ENCODE data around the gene CAB39. TPM values are rescaled to one million over a fixed set of nuclear protein-coding genes. Genes with fewer than 3 reads are reported as not detected.

CAB39 gene
- total RNA-seq, 4 donors from 2014 or later: 73.6 to 105 (median 83.9) TPM

- TF ChIP-seq EP300 (IDR thresholded peaks at IDR 0.05) (no peak), POLR2AphosphoS5 (IDR thresholded peaks at IDR 0.05) (no peak), CTCF (IDR thresholded peaks at IDR 0.05) (no peak), POLR2A (IDR thresholded peaks at IDR 0.05; ENCODE audit: low read depth) (no peak)
These were observed 133.7 kb downstream of the CAB39 start for GRCh38 chr2:230846360-230846759.

GRCh38 chr2:230847883-230848388, 135.3 kb downstream of the CAB39 start:
- no peak for DNase-seq (ENCODE audit: extremely low spot score)
- Histone ChIP-seq H3K4me1 (peaks cover 4 to 9% (median 8%) of the 10 kb centered on the region in 4 donors), H3K27me3 (peaks cover 0 to 20% (median 0%) of the 10 kb centered on the region in 4 donors), H3K9me3 (no peaks in the 10 kb centered on the region), H3K36me3 (no peaks in the 10 kb centered on the region), H3K27ac (replicated peaks in 1 of 4) (no peak overlapping the region), H3K4me3 (peak overlapping the region in 3 of 4 donors; percentile 16 to 41 (median 28))
- TF ChIP-seq EP300 (IDR thresholded peaks at IDR 0.05) (no peak), CTCF (IDR thresholded peaks at IDR 0.05) (peak; percentile 85 to 96 (median 93)), POLR2AphosphoS5 (IDR thresholded peaks at IDR 0.05) (peak in 1 of 2 donors; percentile 25)
- 14% methylated on average over 21 of the region's 32 CpGs for WGBS
- intact Hi-C loops (cut with DNase I): loop anchor here (2.0 kb wide), 2 partner anchors 65 to 139 kb away; no protein-coding TSS in a partner anchor

More at GRCh38 chr2:230846360-230846759, 133.7 kb downstream of the CAB39 start:
- intact Hi-C loops (cut with DNase I): no loop called here
- no peak for DNase-seq (ENCODE audit: extremely low spot score)
- Histone ChIP-seq H3K9me3 (no peaks in the 10 kb centered on the region), H3K36me3 (no peaks in the 10 kb centered on the region), H3K4me1 (peaks cover 4 to 9% (median 8%) of the 10 kb centered on the region in 4 donors), H3K27ac (replicated peaks in 1 of 4) (no peak overlapping the region), H3K4me3 (no peak overlapping the region), H3K27me3 (peaks cover 0 to 10% (median 0%) of the 10 kb centered on the region in 4 donors)
- WGBS: 93% methylated on average over 6 of the region's 6 CpGs

GRCh38 chr2:230849633-230850357, 137.2 kb downstream of the CAB39 start:
- TF ChIP-seq CTCF (IDR thresholded peaks at IDR 0.05): peak; percentile 74 to 89 (median 77)
- no peak for TF ChIP-seq POLR2AphosphoS5 (IDR thresholded peaks at IDR 0.05)
- peaks cover 0 to 28% (median 0%) of the 10 kb centered on the region in 4 donors for H3K27me3 ChIP-seq
- no peak for DNase-seq (ENCODE audit: extremely low spot score)
- H3K27ac ChIP-seq (replicated peaks in 1 of 4): no peak overlapping the region
- no peak overlapping the region for H3K4me3 ChIP-seq
- intact Hi-C loops (cut with DNase I): loop anchor here (2.0 kb wide), 2 partner anchors 63 to 137 kb away; no protein-coding TSS in a partner anchor
- H3K9me3 ChIP-seq: no peaks in the 10 kb centered on the region
- WGBS: 59% methylated on average over 36 of the region's 40 CpGs
- peaks cover 4 to 9% (median 8%) of the 10 kb centered on the region in 4 donors for H3K4me1 ChIP-seq
- no peaks in the 10 kb centered on the region for H3K36me3 ChIP-seq

- H3K27me3 ChIP-seq: peaks cover 0 to 30% (median 0%) of the 10 kb centered on the region in 4 donors
- H3K9me3 ChIP-seq: no peaks in the 10 kb centered on the region
- peaks cover 4 to 9% (median 8%) of the 10 kb centered on the region in 4 donors for H3K4me1 ChIP-seq
- 66% methylated on average over 7 of the region's 7 CpGs for WGBS
- H3K36me3 ChIP-seq: no peaks in the 10 kb centered on the region
- TF ChIP-seq CTCF (IDR thresholded peaks at IDR 0.05) (no peak), POLR2A (IDR thresholded peaks at IDR 0.05; ENCODE audit: low read depth) (no peak), POLR2AphosphoS5 (IDR thresholded peaks at IDR 0.05) (no peak), EP300 (IDR thresholded peaks at IDR 0.05) (no peak)
- intact Hi-C loops (cut with DNase I): no loop called here
- no peak overlapping the region for H3K27ac ChIP-seq (replicated peaks in 1 of 4)
- no peak overlapping the region for H3K4me3 ChIP-seq
- DNase-seq (ENCODE audit: extremely low spot score): no peak
These were observed 137.7 kb downstream of the CAB39 start for GRCh38 chr2:230850358-230850658.
